Measurements from ENCODE around the gene KPNA6. TPM values are rescaled to one million over a fixed set of nuclear protein-coding genes. Genes with fewer than 3 reads are reported as not detected.

KPNA6 gene
- total and polyA plus RNA-seq, 7 experiments from 2014 or later, result 19.5 to 63.7 (median 48.4) TPM

GRCh38 chr1:32066489-32066873 is 41.4 kb upstream of the KPNA6 start:
- Histone ChIP-seq H3K27me3 (ENCODE audit: control insufficient read depth in 2 of 2, insufficient read depth in 2 of 2, low read length in 2 of 2) (no peaks in the 10 kb centered on the region), H3K36me3 (ENCODE audit: control insufficient read depth in 2 of 3, insufficient read depth in 3 of 3, low read length in 3 of 3) (peaks cover 0 to 10% (median under 1%) of the 10 kb centered on the region in 3 experiments), H3K4me1 (ENCODE audit: control insufficient read depth in 2 of 2, insufficient read depth in 2 of 2, low read length in 2 of 2) (peaks cover 5% of the 10 kb centered on the region in 2 donors), H3K27ac (ENCODE audit: low read depth, low read length) (no peak overlapping the region), H3K9me3 (ENCODE audit: control insufficient read depth in 2 of 3, low read length in 3 of 3) (no peaks in the 10 kb centered on the region), H3K4me3 (ENCODE audit: low read length) (no peak overlapping the region)
- DNase-seq (peak in 3 of 9 donors; percentile 8 to 22 (median 14)), ATAC-seq (peak; percentile 87)
- Mint-ChIP-seq H3K36me3 (peaks cover 0 to 11% (median 0%) of the 10 kb centered on the region in 5 donors), H3K27ac (peak overlapping the region; percentile 35 to 90 (median 51)), H3K9me3 (no peaks in the 10 kb centered on the region), H3K27me3 (no peaks in the 10 kb centered on the region), H3K4me1 (peaks cover 12 to 32% (median 22%) of the 10 kb centered on the region in 7 donors), H3K4me3 (peak overlapping the region in 6 of 10 donors; percentile 15 to 57 (median 37))
- ChIA-PET POLR2A (interaction anchor here (0.5 to 1.2 kb wide), 7 partner anchors 9 to 526 kb away, joined by 3 to 6 read pairs (median 3); no protein-coding TSS in a partner anchor), CTCF (interaction anchor here (0.6 to 1.3 kb wide), 3 partner anchors 15 to 257 kb away, joined by 3 read pairs; no protein-coding TSS in a partner anchor)
- intact Hi-C loops (cut with micrococcal nuclease), result loop anchor here in 1 of 2 donors (10.0 kb wide), 1 partner anchor 252 kb away; the partner anchor contains the start of gene SPOCD1

DNA sequence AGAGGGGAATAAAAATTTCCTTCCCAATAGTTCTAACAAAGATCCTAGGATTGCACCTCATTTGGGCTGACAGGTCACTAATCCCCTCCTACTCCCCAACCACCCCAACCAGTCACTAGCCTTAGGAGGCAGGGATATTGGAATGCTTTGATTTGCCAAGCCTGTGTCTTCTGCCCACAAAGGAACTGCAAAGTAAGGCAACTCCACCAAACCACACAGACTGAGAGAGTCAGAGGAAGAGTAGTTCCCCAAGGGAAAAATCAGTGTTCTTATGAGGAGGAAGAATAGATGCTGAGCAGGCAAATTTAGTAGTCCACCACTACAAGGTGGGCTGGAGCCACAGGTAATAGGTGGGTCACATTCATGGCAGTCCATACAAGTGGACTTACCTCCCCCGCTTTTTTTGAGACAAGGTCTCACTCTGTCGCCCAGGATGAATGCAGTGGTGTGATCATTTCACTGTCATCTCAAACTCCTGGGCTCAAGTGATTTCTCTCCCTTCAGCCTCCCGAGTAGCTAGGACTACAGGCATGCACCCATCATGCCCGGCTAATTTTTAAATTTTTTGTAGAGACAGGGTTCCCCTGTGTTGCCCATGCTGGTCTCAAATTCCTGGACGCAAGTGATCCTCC is 38.8 kb upstream of the KPNA6 start:
- peaks cover 24 to 46% (median 38%) of the 10 kb centered on the region in 7 donors for H3K4me1 Mint-ChIP-seq
- peaks cover 0 to 1% (median 0%) of the 10 kb centered on the region in 11 donors for H3K9me3 Mint-ChIP-seq
- Histone ChIP-seq H3K27ac (ENCODE audit: low read depth, low read length) (no peak overlapping the region), H3K36me3 (ENCODE audit: control insufficient read depth in 2 of 3, insufficient read depth in 3 of 3, low read length in 3 of 3) (no peaks in the 10 kb centered on the region), H3K9me3 (ENCODE audit: control insufficient read depth in 2 of 3, low read length in 3 of 3) (no peaks in the 10 kb centered on the region), H3K4me3 (ENCODE audit: low read length) (no peak overlapping the region), H3K4me1 (ENCODE audit: control insufficient read depth in 2 of 2, insufficient read depth in 2 of 2, low read length in 2 of 2) (peaks cover 10 to 20% of the 10 kb centered on the region in 2 donors), H3K27me3 (ENCODE audit: control insufficient read depth in 2 of 2, insufficient read depth in 2 of 2, low read length in 2 of 2) (no peaks in the 10 kb centered on the region)
- H3K4me3 Mint-ChIP-seq, result peak overlapping the region in 2 of 10 donors; percentile 25 to 43
- DNase-seq, result no peak
- peaks cover 0 to 1% (median 0%) of the 10 kb centered on the region in 5 donors for H3K36me3 Mint-ChIP-seq
- POLR2A ChIA-PET, result interaction anchor here (0.7 to 1.3 kb wide), 3 partner anchors 87 to 263 kb away, joined by 3 to 4 read pairs (median 4); no protein-coding TSS in a partner anchor
- H3K27me3 Mint-ChIP-seq, result no peaks in the 10 kb centered on the region
- intact Hi-C loops (cut with micrococcal nuclease), result loop anchor here in 1 of 2 donors (10.0 kb wide), 1 partner anchor 254 kb away; the partner anchor contains the start of gene SPOCD1
- CTCF ChIA-PET, result no interaction called here
- peak overlapping the region in 6 of 9 donors; percentile 18 to 62 (median 36) for H3K27ac Mint-ChIP-seq
- ATAC-seq, result no peak

DNA sequence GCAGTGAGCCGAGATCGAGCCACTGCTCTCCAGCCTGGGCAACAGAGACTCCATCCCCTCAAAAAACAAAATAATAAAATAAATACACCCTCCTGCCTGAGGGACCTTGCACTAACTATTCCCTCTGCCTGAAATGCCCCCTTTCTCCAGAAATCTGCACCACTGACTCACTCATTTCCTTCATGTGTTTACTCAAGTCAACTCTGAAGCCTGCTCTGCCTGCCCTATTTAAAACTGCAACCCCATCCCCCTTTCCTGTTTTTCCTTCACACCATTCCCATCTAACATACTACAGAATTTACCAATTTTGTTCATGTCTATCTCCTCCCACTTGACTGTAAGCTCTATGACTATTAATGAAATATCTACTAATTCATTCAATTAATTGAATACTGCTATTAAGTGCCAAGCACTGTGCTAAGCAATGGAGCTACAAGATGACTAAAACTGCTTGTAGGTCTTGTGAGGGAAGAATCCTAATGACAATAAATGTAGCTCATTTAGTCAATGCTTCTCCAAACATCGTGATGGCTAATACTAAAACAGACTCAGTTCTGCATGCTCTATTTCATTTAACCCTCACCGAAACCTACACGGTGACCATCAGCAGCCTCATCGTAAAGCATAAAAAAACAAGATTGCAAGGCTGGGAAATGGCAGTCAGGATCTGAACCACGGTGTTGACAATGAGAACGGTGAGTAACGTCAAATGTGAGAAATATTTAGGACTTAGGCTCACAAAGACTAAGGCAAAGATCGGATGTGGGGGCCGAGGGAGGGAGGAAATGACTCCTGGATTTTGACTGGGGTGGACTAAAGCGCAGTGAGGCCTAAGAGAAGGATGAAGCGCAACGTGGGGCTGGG is 35.9 kb upstream of the KPNA6 start:
- POLR2A ChIA-PET, result interaction anchor here (0.6 to 4.3 kb wide), 25 partner anchors 7 to 579 kb away, joined by 3 to 43 read pairs (median 4); partner anchors contain the start of genes BSDC1, CCDC28B, KHDRBS1 and KPNA6
- H3K36me3 Mint-ChIP-seq, result peaks cover under 1 to 8% (median under 1%) of the 10 kb centered on the region in 5 donors
- no peaks in the 10 kb centered on the region for H3K27me3 Mint-ChIP-seq
- Histone ChIP-seq H3K27ac (ENCODE audit: low read depth, low read length) (peak overlapping the region; percentile 82), H3K4me1 (ENCODE audit: control insufficient read depth in 2 of 2, insufficient read depth in 2 of 2, low read length in 2 of 2) (peaks cover 5 to 16% of the 10 kb centered on the region in 2 donors), H3K36me3 (ENCODE audit: control insufficient read depth in 2 of 3, insufficient read depth in 3 of 3, low read length in 3 of 3) (peaks cover 0 to 14% (median 0%) of the 10 kb centered on the region in 3 experiments), H3K4me3 (ENCODE audit: low read length) (peak overlapping the region; percentile 98), H3K27me3 (ENCODE audit: control insufficient read depth in 2 of 2, insufficient read depth in 2 of 2, low read length in 2 of 2) (no peaks in the 10 kb centered on the region), H3K9me3 (ENCODE audit: control insufficient read depth in 2 of 3, low read length in 3 of 3) (no peaks in the 10 kb centered on the region)
- H3K27ac Mint-ChIP-seq, result peak overlapping the region; percentile 84 to 95 (median 92)
- CTCF ChIA-PET, result interaction anchor here (0.6 to 4.5 kb wide), 5 partner anchors 10 to 237 kb away, joined by 3 to 16 read pairs (median 4); partner anchors contain the start of gene KPNA6
- H3K4me3 Mint-ChIP-seq, result peak overlapping the region; percentile 83 to 94 (median 91)
- intact Hi-C loops (cut with micrococcal nuclease), result loop anchor here (1.0 to 5.0 kb wide), 16 partner anchors 9 to 1355 kb away; partner anchors contain the start of genes KHDRBS1 (in 2 of the 2), KPNA6 (in 2 of the 2), PEF1 (in 2 of the 2) and TXLNA (in 2 of the 2)
- no peak for DNase-seq
- no peak for ATAC-seq
- H3K4me1 Mint-ChIP-seq, result peaks cover 20 to 50% (median 46%) of the 10 kb centered on the region in 7 donors
- peaks cover 0 to 3% (median 0%) of the 10 kb centered on the region in 11 donors for H3K9me3 Mint-ChIP-seq

DNA sequence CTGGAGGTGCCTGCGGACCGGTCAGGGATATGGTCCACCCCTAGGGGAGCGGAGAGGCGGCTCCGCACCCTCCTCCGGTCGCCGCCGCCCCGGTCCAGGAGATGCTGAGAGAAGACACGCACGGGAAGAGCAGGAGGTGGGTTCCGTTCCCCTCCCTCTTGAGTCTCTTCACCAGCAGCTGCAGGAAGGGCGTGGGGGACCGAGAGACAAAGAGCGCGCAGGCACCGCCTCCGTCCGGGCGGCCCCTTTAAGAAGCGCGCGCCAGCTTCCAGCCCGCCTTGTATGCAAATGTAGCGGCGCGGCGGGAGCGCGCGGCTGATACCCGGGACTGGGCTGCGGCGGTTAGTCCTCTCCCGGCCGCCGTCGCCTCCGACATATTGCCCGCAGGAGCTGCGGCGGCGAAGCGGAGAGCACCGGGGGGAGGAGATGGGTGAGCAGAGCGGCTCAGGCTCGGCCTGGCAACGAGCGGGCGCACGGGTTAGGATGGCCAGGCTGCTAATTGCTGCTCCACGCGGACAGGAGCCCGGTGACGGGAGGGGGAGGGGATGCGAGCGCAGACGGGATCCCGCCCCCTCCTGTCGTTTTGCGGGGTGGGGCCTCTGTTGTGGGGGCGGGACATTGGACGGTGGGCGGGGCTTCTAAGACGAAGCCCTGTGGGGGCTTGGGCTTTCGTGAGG is 35.1 kb upstream of the KPNA6 start, which contains the start of gene TMEM39B:
Gene TMEM39B, plus strand, starts transcription at position 318 of the 677 bp plus-strand sequence. Its CDS starts 109 bp downstream, at position 427.
- Histone ChIP-seq H3K9me3 (ENCODE audit: control insufficient read depth in 2 of 3, low read length in 3 of 3) (no peaks in the 10 kb centered on the region), H3K27me3 (ENCODE audit: control insufficient read depth in 2 of 2, insufficient read depth in 2 of 2, low read length in 2 of 2) (no peaks in the 10 kb centered on the region), H3K36me3 (ENCODE audit: control insufficient read depth in 2 of 3, insufficient read depth in 3 of 3, low read length in 3 of 3) (peaks cover 0 to 22% (median 6%) of the 10 kb centered on the region in 3 experiments), H3K27ac (ENCODE audit: low read depth, low read length) (peak within 1 kb of the TSS; percentile 82), H3K4me1 (ENCODE audit: control insufficient read depth in 2 of 2, insufficient read depth in 2 of 2, low read length in 2 of 2) (peaks cover 5 to 16% of the 10 kb centered on the region in 2 donors), H3K4me3 (ENCODE audit: low read length) (peak within 1 kb of the TSS; percentile 98)
- H3K9me3 Mint-ChIP-seq, result peaks cover 0 to 3% (median 0%) of the 10 kb centered on the region in 11 donors
- H3K4me3 Mint-ChIP-seq, result peak within 1 kb of the TSS; percentile 83 to 94 (median 91)
- peaks cover 8 to 15% (median 8%) of the 10 kb centered on the region in 5 donors for H3K36me3 Mint-ChIP-seq
- H3K4me1 Mint-ChIP-seq, result peaks cover 21 to 58% (median 47%) of the 10 kb centered on the region in 7 donors
- H3K27me3 Mint-ChIP-seq, result no peaks in the 10 kb centered on the region
- ChIA-PET POLR2A (interaction anchor here (0.6 to 4.3 kb wide), 27 partner anchors 8 to 578 kb away, joined by 3 to 43 read pairs (median 4); partner anchors contain the start of genes BSDC1, CCDC28B, KHDRBS1 and KPNA6), CTCF (interaction anchor here (0.6 to 4.5 kb wide), 7 partner anchors 10 to 284 kb away, joined by 3 to 16 read pairs (median 4); partner anchors contain the start of gene KPNA6)
- intact Hi-C loops (cut with micrococcal nuclease), result loop anchor here (1.0 to 5.0 kb wide), 18 partner anchors 9 to 1355 kb away; partner anchors contain the start of genes BSDC1 (in 2 of the 2), KHDRBS1 (in 2 of the 2), KPNA6 (in 2 of the 2) and PEF1 (in 2 of the 2)
- ATAC-seq (peak; percentile 92), DNase-seq (peak; percentile 90 to 97 (median 96))
- H3K27ac Mint-ChIP-seq, result peak within 1 kb of the TSS; percentile 84 to 95 (median 92)

DNA sequence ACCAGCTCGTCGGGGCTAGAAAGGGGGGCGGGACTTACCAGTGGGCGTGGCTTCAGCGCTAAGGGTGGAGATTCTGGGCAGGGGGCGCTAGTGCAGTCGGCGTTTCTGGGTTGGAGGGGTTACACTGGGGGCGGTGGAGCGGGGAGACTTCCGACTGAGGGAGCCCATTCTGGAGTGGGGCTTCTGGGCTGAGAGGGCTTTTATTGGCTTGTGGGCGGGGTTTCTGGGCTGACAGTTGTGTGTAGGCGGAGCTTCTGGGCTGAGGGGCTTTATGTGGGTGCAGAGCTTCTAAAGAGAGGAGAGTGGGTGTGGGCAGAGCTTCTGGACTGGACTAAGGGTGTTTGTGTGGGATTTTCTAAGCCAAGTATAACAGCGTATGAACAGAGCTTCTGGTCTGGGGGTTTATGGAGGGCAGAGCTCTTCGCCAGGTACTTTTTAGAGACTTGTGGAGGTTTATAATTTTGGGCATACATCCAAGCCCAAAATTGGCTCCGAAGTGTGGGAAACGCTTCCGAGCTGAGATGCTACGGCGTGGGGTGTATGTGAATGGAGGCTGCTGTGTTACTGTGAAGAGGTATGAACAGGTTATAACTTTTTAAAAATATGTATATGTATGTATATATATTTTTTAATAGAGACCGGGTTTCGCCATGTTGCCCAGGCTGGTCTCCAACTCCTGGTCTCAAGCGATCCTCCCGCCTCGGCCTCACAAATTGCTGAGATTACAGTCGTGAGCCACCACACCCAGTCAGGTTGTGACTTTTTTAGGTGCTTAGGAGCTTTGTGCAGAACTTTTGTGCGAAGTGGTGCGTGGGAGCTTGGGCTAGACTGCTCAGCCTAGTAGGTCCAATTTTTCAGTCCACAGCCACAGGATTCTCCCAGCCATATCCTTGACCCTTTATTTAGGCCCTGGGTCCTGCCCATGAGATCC is 34.3 kb upstream of the KPNA6 start:
- H3K4me3 ChIP-seq (ENCODE audit: low read length), result peak overlapping the region; percentile 98

More for the DNA sequence above, 34.3 kb upstream of the KPNA6 start:
- Mint-ChIP-seq H3K9me3 (peaks cover 0 to 3% (median 0%) of the 10 kb centered on the region in 11 donors), H3K36me3 (peaks cover 8 to 15% (median 8%) of the 10 kb centered on the region in 5 donors), H3K27me3 (no peaks in the 10 kb centered on the region), H3K4me3 (peak overlapping the region; percentile 83 to 94 (median 91)), H3K27ac (peak overlapping the region; percentile 84 to 95 (median 92)), H3K4me1 (peaks cover 21 to 56% (median 47%) of the 10 kb centered on the region in 7 donors)
- H3K27me3 ChIP-seq (ENCODE audit: control insufficient read depth in 2 of 2, insufficient read depth in 2 of 2, low read length in 2 of 2), result no peaks in the 10 kb centered on the region
- ChIA-PET POLR2A (interaction anchor here (0.5 to 4.3 kb wide), 24 partner anchors 8 to 577 kb away, joined by 3 to 43 read pairs (median 4); partner anchors contain the start of genes BSDC1, CCDC28B, KHDRBS1 and KPNA6), CTCF (interaction anchor here (0.6 to 4.5 kb wide), 7 partner anchors 11 to 285 kb away, joined by 3 to 16 read pairs (median 4); partner anchors contain the start of gene KPNA6)
- H3K27ac ChIP-seq (ENCODE audit: low read depth, low read length), result peak overlapping the region; percentile 82
- H3K36me3 ChIP-seq (ENCODE audit: control insufficient read depth in 2 of 3, insufficient read depth in 3 of 3, low read length in 3 of 3), result peaks cover 0 to 30% (median 6%) of the 10 kb centered on the region in 3 experiments
- intact Hi-C loops (cut with micrococcal nuclease), result loop anchor here (1.0 to 5.0 kb wide), 10 partner anchors 105 to 1356 kb away; partner anchors contain the start of genes PEF1 (in 2 of the 2), BSDC1 (in 1 of the 2), MARCKSL1 (in 1 of the 2) and TXLNA (in 1 of the 2)
- ATAC-seq (no peak), DNase-seq (no peak)
- no peaks in the 10 kb centered on the region for H3K9me3 ChIP-seq (ENCODE audit: control insufficient read depth in 2 of 3, low read length in 3 of 3)
- H3K4me1 ChIP-seq (ENCODE audit: control insufficient read depth in 2 of 2, insufficient read depth in 2 of 2, low read length in 2 of 2), result peaks cover 5 to 16% of the 10 kb centered on the region in 2 donors
